Activated T-cell treated with anti-CD3 and anti-CD28 coated beads for 48 hours (primary cell): ENCODE data around the gene KRTAP5-1.

ENCODE experiments used
- DNase-seq: peaks from one replicate; pipeline ENCODE4 v3.0.0-alpha.2; 2020; ENCODE audit warnings: low read depth

The KRTAP5-1 gene

DNA sequence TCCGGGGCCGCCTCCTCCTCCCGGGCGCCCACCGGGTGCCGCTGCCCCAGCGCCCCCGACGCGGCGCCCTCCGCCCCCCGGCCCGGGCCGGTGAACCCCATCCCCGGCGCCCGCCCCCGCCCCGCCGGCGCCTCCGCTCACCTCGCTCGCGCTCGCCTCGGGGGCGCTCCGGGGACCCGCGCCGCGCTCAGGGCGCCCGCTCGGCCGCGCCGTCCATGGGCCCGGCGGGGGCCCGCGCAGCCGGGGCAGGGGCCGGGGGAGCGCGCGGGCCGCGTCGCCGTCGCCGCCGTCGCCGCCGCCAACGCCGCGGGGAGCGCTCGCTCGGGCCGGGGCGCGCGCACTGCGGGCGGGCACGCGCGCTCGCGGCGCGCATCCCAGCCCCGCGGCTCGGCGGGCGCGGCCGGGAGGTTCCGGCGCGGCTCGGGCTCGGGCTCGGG lies 13.3 kb downstream of the KRTAP5-1 start:
- no peak for DNase-seq

DNA sequence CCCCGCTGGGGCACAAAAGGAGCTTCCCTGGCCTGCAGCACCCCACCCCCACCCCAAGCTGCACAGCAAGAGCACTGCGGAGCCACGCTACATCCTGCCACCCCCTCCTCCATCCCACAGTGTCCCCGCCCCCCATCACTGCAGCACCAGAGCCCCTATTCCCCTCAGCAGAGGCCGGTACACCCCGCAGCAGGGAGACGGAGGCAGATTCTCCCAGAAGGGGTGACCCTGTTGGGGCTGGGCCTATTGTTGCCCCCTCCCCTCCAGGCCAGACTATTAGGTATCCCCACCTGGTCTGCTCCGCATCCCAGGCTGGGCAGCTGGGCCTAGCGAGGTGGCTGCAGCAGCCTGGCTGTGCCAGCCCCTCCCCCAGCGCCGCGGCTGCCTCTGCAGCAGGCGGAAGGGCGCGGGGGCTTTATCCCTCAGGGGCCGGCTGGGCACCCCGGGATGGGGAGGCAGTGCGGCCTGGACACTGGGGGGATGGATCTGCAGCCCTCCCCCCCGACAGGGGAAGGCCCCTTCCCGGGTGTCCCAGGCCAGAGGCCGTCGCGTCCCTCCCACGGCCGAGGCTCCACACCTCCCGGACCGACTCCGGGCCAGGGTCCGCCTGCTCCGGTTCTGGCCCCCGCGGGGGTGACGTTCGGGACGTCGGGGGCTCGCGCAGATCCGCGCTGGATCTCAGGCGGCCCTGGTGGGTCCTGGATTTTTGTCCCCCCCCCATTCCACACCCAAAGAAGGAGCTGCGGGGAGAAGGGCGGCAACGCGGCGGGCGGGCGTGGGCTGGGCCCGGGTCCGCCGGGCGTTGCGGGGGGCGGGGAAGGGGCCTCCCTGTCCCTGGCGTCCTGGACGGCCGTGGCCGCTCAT lies 14.0 kb downstream of the KRTAP5-1 start:
- DNase-seq, result no peak

DNA sequence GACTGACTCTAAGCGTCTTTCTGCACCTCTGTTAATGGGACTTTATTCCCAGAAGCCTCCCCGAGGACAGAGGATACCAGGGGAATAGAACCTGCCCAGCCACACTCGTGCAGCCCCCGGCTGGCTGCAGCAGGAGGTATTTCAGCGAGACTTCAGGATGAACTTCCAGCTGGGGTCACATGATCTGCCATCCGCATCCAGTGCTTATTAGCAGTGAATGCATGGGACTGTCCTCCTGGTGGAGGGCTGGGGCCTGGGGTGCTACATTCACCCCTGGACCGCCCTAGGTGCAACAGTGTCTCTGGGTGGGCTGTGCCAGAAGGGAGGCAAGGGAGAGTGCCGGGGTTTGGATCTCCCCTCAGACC lies 14.6 kb downstream of the KRTAP5-1 start:
- DNase-seq, result no peak

DNA sequence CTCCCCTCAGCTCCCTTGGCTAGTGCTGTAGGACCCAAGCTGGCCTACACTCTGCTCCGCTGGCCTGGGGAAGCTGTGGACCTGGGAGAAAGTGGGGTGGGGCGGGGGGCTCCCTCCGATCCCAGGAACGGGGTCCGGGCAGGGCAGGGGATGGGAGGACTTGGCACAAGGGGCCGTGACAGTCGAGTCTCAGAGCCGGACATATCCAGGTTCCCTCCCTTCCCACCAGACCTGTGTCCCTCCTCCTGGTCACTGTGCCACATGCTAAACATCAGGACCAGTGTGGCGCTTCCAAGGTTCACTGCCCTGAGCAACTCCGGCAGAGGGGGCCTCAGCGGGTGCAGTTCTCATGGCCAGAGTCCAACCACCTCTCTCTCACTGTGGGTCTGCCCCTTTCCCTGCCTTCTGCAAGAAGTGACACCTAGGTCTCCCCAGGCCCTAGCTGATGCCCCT lies 15.1 kb downstream of the KRTAP5-1 start:
- no peak for DNase-seq

DNA sequence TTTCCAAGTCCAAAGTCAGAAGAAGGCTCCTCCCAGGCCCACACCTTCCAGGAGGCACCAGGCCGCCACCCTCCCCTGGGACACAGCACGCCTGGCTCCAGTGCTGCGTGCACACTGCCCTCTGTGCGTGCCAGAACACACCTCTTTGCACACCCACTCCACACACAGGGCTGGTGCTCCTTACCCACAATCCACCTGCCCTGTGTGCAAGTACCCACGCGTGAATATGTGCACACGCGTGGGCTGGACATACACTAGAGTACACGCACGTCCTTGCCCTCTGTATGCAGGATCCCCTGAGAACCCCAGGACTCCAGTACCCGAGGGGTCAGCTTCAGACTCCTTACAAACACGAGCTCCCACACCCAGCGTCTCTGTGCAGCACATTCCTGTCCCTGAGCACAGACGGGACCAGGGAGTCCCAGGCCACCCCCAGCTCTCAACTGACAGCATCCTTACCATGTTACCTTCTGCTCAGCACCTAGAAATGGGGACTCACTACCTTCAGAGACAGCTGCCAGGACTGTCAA lies 15.8 kb downstream of the KRTAP5-1 start:
- DNase-seq, result no peak

DNA sequence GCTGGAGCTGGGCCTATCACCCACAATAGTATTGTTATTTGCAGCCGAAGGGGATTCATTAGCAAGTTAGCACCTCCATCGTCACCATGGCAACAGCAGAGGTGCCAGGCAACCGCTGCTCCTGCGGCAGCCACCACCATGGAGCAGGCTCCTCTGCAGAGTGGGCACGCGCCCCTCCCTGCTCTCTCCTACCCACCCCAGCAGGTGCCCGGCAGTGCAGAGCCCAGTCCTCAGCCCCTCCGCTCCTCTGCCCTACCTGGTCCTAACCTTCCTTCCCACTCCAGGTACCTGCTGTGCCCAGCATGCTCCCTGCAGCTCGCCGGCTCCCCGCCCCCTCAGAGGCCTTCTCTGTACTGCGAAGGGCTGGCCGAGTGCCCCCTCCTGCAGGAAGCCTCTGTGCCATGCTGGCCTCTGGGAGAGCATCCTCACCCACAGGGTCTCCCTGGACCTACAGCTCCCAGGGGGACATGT lies 16.6 kb downstream of the KRTAP5-1 start:
- no peak for DNase-seq

DNA sequence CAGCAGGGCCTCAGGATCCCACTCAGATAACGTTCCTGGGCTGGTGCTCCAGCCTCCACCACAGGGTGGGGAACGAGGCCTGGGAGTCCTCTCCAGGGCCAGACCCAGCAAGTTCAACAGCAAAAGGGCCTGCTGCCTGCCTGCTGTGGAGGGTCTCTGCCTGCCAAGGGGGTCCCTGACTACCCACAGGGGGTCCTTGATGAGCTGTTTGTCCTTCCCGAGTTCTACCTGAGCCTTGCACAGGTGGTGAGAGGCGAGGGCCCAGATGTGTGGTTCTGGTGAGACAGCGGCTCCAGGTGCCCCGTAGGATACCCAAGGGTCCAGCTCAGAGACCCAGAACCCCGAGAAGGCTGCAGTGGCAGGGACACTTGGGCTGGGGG lies 17.4 kb downstream of the KRTAP5-1 start:
- no peak for DNase-seq

DNA sequence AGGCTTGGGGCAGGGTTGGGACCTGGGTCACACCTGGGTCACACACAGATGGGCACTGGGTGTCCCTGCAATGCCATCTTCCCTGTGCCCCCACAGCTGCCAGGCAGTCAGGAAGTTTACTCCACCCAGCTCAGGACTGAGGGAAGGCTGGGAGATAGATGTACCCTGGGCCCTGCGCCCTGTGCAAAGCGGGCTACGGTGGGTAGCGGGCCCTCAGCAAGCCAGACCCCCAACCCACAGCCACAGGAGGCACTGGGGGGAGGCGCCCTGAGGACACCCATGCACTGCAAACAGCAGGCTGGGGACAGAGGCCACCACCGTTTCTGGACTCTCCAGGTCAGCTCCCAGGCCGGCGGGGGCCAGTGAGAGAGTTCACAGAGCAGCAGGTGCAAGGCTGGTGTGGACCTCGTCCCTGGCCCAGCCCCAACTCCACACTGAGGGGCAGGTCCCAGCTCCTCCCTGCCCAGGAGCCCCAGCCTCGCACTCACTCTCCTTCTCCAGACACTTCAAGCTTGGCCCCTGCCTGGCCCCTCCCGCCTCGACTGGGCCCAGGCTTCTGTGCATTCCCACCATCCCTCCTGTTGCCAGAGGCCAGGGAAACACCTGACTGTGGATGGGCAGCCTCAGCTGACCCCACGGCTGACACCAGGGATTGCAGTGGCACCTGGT lies 17.9 kb downstream of the KRTAP5-1 start:
- no peak for DNase-seq

DNA sequence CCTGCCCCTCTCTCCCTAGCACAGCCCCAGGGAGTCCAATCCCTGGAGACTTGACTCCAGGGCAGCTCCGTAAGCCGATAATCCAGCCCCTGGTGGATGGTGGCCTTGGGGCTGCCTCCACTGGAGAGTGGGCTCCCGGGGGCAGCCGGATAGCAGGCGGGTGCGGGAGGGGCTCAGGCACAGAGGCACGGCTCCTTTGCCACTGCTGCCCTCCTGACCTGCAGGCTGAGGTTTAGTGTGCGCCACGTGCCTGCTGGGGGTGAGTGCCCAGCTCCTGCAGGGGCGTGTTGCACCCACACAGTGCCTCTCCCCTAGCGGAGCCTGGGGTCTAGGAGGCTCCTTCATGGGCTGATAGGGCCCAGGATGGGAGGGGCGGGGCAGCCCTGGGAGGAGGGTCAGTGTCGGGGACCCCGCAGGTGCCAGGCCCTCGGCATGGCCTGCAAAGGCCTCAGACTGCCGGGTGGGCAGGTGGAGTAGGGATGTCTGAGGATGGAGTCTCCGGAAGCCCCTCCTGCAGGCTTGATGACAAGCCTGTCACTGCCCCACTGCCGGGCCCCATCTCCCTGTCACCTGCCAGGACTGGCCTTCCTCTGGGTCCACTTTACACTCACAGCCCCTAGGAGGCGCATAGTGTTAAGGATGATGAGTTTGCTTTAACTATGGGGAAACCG lies 18.6 kb downstream of the KRTAP5-1 start:
- DNase-seq, result no peak

DNA sequence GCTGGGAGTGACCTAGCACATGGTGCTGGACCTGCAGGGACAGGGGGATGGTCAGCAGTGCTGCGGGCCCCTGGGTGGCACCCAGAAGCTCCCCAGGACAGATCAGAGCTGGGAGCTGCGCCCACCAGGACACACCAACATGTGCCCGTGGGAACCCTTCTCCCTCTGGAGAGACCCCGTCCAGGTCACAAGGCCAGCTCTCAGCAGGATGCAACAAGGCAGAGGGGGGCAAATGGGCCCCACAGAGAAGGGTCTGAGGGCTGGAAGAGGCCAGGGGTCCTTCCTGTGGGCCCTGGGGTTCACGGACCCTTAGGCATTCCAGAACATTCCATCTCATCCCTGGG lies 19.2 kb downstream of the KRTAP5-1 start:
- no peak for DNase-seq

DNA sequence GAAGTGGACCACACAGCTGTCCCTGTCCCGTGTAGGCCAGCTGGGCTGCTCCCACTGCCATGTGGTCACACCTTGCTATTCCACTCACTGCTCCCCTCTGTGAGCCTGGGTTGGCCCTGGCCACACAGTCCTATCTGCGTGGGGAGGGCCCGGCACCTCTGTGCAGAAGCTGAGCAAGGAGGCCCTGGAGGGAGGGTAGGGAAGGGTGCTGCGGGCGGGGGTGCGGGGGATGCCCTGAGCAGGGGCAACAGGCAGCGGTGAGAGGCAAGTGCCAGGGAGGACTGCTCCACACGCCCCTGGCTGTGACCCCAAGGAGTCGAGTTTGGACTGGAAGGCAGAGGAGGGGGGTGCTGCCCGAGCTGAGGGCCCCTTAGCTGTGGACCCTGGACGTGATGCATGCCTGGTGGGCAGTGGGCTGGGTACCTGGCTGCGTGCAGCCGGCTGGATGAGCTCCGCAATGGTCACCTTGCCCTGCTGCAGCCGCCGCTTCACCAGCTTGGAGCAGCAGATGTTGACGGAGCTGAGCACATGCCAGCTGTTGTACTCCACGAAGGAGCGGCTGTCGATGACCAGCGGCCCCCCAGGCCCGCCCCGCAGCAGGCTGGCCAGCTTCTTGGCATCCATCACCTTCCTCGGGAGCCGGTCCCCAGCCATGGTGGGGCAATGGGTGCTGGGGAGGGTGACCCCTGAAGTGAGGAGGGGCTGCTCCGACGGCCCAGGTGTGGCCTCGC lies 19.7 kb downstream of the KRTAP5-1 start:
- DNase-seq, result no peak

DNA sequence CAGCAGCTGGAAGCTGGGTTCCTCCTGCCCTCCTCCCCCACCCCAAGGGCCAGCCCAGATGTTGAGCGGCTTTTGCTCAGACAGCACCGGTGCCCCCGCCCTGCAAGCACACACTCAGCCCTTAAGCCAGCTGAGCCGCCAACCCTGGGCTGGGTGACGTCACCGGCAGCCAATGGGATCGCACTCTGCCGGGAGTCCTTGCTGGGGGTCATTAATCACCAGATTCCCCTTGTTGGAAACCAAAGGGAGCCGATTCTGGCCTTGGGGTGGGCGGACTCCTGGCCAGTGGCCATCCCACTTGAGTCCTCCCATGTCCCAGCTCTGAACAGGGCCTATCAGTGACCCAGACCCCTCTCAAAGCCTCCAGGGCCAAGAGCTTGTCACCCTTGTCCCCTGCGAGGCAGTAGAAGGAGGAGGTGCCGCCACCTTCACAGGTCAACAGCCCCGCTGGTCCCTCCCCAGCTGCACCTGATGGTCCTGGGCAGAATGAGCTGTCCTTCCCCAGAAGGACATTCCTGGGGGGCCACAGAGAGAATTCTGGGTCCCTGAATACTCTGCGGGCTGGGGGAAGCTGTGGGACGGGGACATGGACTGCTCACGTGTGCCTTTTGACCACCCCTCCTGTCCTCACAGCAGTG lies 20.4 kb downstream of the KRTAP5-1 start:
- DNase-seq, result no peak

DNA sequence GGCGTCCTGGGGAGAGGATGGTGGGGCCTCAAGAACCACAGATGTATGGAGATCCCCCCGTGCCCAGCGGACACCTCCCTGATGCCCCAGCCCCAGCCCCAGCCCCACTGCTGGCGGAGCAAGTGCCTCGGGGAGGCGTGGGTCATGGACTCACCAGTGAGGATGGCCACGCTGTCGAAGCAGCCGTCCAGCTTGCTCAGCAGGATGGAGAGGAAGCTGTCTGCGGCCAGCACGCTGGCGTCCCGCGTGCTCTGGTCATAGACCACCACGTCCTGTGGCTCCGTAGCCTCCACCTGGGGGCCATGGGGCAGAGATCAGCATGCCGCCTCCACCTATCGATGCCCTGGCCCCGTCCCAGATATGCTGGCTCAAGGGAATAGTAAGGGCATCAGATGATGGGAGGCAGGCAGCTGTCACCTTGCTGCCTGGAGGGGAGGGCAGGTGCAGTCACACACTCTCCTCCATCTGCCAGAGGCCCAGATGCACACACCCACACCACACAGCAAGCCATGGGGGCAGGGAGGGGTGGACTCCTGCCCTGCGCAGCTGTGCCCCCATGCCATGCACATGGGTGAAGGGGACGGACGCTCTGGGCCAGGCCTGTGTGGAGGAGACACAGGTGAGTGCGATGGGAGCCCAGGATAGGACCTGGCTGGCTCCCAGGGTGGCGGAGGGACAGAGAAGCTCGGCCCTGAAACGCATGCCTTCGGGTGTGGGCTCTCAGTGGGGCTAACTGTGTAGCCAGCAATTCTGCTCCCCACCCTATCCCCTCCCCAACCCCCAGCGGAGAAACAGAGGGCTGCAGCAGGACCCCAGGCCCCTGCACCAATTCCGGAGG lies 21.2 kb downstream of the KRTAP5-1 start:
- no peak for DNase-seq

DNA sequence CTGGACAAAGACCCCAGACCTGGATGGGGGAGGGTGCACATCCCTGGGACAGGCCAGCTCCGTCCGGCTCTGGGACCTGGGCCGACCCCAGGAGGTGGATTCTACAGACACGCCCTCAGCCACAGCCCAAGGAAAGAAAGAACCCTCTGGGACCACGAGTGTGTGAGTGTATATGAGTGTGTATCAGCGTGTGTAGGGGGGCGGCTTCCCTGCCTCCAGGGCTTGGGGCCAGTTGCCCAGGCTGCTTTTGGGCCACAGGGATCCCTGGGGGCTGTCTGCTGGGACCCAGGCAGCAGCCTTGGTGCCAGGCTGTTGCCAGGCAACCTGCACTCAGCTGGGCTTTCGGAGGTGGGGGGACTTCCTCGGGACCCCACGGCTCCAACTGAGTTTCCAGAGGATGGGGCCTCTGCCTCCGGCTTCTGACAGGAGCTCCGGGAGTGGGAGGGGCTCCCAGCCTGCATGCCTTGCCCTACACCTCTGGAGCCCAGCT lies 21.9 kb downstream of the KRTAP5-1 start:
- DNase-seq, result no peak

DNA sequence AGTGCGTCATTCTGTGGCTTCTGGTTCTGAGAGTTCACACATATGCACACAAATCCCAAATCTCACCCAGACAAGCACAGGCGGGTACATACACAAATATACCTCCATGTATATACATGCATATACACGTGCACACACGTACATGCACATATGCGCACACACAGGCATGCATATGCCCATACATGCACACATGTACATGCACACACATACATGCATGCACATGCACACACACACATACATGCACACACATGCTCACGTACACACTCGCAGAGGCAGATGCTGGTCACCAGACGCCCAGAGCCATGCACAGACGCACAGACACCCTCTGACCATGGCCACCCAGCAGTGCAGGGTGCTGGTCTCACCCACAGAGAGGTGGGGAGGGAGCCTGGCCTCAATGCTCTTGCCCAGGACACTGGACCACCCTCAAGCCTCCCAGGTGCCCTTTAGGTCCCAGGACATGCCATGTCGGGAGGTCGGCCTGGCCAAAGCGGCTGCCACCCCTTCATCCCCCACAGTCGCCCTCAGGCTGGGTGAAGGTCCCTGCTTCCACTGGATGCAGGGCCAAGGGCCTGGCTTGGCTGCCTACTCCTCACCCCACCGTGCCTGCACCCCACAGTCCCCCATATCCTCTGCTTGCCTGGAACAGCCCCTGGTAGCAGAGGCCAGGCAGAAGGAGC lies 22.5 kb downstream of the KRTAP5-1 start:
- no peak for DNase-seq

DNA sequence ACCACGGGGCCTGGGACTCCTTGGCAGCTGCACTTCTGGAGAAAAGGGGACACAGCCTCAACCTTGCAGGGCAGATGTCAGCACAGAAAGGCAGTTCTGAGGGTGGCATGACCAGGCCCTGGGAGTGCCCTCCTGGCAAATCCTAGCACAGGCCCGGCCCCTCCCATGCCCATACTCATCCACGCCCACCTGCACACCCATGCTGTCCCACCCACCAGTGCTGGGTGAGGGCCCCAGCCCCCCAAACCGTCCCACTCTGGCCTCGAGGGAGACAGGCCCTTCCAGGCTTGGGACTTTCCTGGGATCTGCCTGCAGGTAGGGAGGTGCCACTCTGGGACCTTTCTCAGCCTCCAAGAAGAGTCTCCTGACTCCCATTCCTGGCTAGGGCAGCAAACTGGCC lies 23.1 kb downstream of the KRTAP5-1 start:
- no peak for DNase-seq

DNA sequence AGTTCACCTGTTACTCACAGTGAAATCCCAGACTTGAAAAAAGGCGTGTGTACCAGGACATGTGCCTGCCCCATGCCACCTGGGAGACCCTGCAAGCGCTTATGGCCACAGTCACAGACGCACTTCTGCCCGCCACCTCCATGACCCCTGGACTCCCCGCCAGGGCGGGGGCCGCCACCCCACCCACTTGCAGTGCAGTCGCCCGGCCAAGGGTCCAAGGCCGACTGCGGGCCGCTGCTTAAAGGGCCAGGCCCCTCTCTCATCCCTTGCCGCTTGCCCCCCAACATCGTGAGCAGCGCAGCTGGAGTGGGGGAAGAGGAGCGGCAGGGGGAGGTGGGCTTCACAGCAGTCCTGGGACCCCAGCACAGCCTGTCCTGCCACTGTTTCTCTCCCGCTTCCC lies 23.8 kb downstream of the KRTAP5-1 start:
- no peak for DNase-seq

DNA sequence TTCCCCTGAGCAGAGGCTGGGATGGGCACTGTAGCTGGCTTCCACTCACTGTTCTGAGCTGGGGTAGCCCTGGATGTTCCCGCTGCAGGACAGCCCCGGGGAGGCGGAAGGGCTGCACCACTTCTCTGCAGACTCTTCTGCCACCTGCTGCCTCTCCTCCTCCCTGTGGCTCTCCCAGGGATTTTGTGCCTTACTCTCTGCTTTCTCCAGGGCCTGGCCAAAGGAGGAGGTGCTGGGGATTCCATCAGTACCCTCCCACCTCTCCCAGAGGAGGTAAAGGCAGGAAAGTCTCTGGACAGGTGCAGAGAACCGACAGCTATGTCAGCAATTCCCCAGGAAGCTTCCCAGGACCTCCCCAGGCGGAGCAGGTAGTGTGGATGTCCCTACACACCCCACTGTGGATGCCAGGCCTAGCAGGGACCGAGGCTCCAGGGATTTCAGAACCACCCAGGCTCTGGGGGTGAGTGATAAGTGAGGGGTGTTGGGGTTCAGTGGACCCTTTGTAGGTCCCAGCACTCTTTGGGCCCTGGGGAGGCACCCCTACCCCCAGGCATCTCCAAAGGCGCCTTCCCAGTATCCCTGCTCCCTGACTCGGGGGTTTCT lies 24.3 kb downstream of the KRTAP5-1 start:
- DNase-seq, result no peak

DNA sequence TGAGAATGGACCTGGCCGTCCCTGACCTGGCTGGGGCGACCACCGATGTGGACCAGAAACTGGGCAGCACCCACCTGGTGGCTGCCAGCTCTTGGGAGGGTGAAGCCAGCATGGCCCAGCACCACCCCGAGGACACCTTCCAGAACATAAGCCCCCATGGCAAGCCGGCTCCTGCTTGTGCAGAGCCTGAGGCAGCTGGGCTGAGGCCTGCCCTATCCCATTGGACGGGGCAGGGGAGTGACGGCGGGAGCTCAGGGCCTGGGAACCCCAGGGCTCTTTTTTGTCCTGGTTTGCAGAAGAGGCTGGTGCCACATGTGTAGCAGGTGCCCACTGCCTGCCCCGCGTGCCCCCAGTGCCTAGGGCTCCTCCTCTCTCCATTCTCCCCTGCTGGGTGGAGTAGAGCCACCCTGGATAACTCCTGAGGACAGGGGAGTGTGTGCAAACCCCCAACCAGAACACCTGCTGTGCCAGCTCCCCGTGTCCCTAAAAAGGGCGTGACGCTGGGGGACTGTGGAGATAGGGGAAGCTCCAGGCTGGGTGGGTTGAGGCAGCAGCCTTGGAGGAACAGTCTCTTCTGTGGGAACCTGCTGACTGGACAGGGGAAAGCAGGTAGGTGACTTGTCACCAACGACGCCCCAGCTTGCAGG lies 25.0 kb downstream of the KRTAP5-1 start:
- no peak for DNase-seq
